HFFc6 (cell line): ENCODE results near the gene HBQ1. TPM values are rescaled to one million over a fixed set of nuclear protein-coding genes. Genes with fewer than 3 reads are reported as not detected.
"Not testable (repeated sequence)": the region's sequence is repeated elsewhere in the genome, so short reads cannot be mapped to it uniquely, and the experiment has no call there.

ENCODE experiments used
- DNase-seq: peaks from one replicate; pipeline ENCODE4 v3.0.0-alpha.2; 2018
- H3K27ac Mint-ChIP-seq: 2 replicates; pipeline ENCODE4 v1.8.0; 2020; ENCODE audit warnings: mild to moderate bottlenecking, mixed read lengths
- H3K27me3 Mint-ChIP-seq: 2 replicates; pipeline ENCODE4 v1.8.0; 2021; ENCODE audit warnings: mild to moderate bottlenecking, moderate library complexity, mixed read lengths; ENCODE audit not compliant: insufficient read depth
- H3K36me3 Mint-ChIP-seq: 2 replicates; pipeline ENCODE4 v1.8.0; 2021; ENCODE audit warnings: low read depth, mixed read lengths
- H3K4me1 Mint-ChIP-seq: 2 replicates; pipeline ENCODE4 v1.8.0; 2020; ENCODE audit warnings: low read depth, mixed read lengths
- H3K4me3 Mint-ChIP-seq: 2 replicates; pipeline ENCODE4 v1.8.0; 2020; ENCODE audit warnings: mild to moderate bottlenecking, moderate library complexity, mixed read lengths
- H3K9me3 Mint-ChIP-seq: 2 replicates; pipeline ENCODE4 v1.8.0; 2020; ENCODE audit warnings: mild to moderate bottlenecking, mixed read lengths
- total RNA-seq, 6 experiments: library from RNA; stranded (reverse); fragmentation: NEBNext Ultra II Directional; extraction: Animal tissue kit (Norgen Biotek cat#: 25700); gene quantifications; 2 replicates in 1 of 6; 3 replicates in 5 of 6; pipeline ENCODE4 v1.2.3, GENCODE V29; 2021
- TF ChIP-seq, protein P1 (sequence below): fragments of 200-600 bp; sonication (generic); IDR thresholded peaks from 2 replicates; pipeline ENCODE4 v1.5.0; 2021; ENCODE audit warnings: antibody characterized with exemption, mild to moderate bottlenecking

The HBQ1 gene
- total RNA-seq, 6 experiments from 2014 or later, result 0.47 TPM; not detected in 5

DNA sequence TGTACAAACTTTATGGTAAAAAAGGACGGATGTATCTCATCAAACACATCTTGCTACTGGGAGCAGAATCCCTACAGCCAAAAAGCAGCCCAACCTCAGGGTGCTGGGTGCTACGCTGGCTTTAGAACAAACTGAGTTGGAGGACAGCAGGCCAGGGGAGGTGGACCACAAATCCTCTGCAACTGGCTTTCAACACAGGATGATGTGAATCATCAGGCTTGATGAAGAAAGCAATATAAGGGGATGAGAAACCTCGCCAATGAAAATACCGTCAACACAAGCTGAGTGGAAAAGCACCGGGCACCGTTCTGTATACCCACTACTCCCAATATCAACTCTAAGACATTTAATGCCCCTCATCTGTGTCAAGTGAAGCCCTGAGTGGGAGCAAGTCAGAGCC, 14.3 kb downstream of the HBQ1 start:
- TF ChIP-seq, protein P1, sequence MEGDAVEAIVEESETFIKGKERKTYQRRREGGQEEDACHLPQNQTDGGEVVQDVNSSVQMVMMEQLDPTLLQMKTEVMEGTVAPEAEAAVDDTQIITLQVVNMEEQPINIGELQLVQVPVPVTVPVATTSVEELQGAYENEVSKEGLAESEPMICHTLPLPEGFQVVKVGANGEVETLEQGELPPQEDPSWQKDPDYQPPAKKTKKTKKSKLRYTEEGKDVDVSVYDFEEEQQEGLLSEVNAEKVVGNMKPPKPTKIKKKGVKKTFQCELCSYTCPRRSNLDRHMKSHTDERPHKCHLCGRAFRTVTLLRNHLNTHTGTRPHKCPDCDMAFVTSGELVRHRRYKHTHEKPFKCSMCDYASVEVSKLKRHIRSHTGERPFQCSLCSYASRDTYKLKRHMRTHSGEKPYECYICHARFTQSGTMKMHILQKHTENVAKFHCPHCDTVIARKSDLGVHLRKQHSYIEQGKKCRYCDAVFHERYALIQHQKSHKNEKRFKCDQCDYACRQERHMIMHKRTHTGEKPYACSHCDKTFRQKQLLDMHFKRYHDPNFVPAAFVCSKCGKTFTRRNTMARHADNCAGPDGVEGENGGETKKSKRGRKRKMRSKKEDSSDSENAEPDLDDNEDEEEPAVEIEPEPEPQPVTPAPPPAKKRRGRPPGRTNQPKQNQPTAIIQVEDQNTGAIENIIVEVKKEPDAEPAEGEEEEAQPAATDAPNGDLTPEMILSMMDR, result no peak
- no peak for DNase-seq
- Mint-ChIP-seq H3K9me3 (no peaks in the 10 kb centered on the region), H3K36me3 (peaks cover 6% of the 10 kb centered on the region), H3K27ac (no peak overlapping the region; the same call in 1 of the 2 replicates), H3K4me3 (no peak overlapping the region), H3K4me1 (0 out of 2 replicates have a peak, but pooled peaks cover 6% of the 10 kb centered on the region), H3K27me3 (peaks cover 6% of the 10 kb centered on the region)

DNA sequence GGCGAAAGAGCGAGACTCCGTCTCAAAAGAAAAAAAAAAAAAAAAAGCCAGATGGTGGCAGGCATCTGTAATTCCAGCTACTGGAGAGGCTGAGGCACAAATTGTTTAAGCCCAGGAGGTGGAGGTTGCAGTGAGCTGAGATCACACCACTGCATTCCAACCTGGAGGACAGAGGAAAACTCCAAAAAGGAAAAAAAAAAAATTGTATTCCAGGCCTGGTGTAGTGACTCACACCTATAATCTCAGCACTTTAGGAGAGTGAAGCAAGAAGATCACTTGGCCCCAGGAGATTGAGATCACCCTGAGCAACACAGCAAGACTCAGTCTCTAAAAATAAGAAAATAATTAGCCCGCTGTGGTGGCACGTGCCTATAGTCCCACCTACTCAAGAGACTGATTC, 20.1 kb downstream of the HBQ1 start:
- H3K4me1 Mint-ChIP-seq, result peaks cover 7% of the 10 kb centered on the region
- H3K4me3 Mint-ChIP-seq, result no peak overlapping the region
- H3K27ac Mint-ChIP-seq, result peak overlapping the region; percentile 77
- no peaks in the 10 kb centered on the region for H3K9me3 Mint-ChIP-seq
- DNase-seq, result peak; percentile 83
- peaks cover 5% of the 10 kb centered on the region for H3K27me3 Mint-ChIP-seq
- H3K36me3 Mint-ChIP-seq, result peaks cover 12% of the 10 kb centered on the region
- TF ChIP-seq, protein P1, result no peak

DNA sequence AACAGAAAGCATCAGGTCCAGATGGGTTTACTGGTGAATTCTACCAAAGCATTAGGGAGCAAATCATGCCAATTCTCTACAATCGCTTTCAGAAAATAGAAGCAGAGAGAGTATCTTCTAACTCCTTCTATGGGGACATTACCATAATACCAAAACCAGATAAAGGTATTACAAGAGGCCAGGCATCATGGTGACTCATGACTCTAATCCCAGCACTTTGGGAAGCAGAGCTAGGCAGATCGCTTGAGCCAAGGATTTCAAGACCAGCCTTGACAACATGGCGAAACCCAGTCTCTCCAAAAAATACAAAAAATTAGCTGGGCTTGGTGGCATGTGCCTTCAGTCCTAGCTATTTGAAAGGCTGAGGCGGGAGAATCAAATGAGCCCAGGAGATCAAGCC, 23.0 kb downstream of the HBQ1 start:
- TF ChIP-seq, protein P1, result no peak
- Mint-ChIP-seq H3K4me3 (no peak overlapping the region), H3K9me3 (no peaks in the 10 kb centered on the region), H3K4me1 (peaks cover 7% of the 10 kb centered on the region), H3K36me3 (peaks cover 23% of the 10 kb centered on the region), H3K27me3 (peaks cover 1% of the 10 kb centered on the region; the same call in 1 of the 2 replicates), H3K27ac (no peak overlapping the region)
- DNase-seq, result no peak

DNA sequence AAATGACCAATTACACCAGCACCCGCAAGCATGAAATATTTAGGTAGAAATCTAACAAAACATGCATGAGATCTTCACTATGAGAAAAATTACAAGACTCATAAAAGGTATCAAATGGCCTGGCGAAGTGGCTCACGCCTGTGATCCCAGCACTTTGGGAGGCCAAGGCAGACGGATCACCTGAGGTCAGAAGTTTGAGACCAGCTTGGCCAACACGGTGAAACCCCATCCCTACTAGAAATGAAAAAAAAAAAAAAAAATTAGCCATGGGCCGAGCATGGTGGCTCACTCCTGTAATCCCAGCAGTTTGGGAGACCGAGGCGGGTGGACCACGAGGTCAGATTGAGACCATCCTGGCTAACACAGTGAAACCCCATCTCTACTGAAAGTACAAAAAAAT, 23.8 kb downstream of the HBQ1 start:
- H3K4me1 Mint-ChIP-seq, H3K27ac Mint-ChIP-seq, H3K27me3 Mint-ChIP-seq, H3K4me3 Mint-ChIP-seq, DNase-seq, H3K9me3 Mint-ChIP-seq: not testable (repeated sequence)
- H3K36me3 Mint-ChIP-seq, result peaks cover 23% of the 10 kb centered on the region

DNA sequence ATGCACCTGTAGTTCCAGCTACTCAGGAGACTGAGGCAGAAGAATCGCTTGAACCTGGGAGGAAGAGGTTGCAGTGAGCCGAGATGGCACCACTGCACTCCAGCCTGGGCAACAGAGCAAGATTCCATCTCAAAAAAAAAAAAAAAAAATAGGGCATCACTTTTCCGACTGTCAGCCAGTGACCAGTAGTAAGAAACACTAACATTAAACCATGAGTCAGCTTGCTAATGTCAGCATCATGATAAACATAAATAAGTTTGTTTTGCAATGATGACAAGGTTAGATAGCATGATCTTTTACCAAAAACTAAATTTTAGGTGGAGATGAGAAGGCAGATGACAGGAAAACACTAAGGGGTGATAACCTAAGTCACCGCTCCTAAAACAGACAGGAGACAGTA, 29.1 kb downstream of the HBQ1 start:
- not testable (repeated sequence) for H3K27me3 Mint-ChIP-seq, H3K4me3 Mint-ChIP-seq, DNase-seq

DNA sequence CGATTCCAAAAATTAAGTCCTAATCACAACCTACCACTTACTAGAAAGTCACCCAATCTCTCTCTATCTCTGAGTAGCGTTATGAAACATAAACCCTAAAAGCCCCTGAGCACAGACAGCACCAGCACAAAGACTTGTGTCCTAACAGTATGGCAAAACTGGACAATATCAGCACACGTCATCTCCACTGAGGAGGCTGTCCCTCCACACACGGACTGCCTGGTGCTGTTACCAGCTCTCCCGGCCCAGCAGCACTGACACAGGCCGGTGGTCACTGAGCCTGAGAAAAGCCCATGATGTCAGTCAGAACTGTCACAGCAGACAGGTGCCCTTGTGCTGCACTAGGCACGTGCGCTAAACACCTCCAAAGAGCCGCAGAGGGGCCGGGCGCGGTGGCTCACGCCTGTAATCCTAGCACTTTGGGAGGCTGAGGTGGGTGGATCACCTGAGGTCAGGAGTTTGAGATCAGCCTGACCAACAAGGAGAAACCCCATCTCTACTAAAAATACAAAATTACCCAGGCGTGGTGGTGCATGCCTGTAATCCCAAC, 31.4 kb downstream of the HBQ1 start:
- H3K4me3 Mint-ChIP-seq, DNase-seq, H3K27ac Mint-ChIP-seq, H3K27me3 Mint-ChIP-seq, H3K9me3 Mint-ChIP-seq: not testable (repeated sequence)
- Mint-ChIP-seq H3K4me1 (peaks cover 11% of the 10 kb centered on the region), H3K36me3 (peaks cover 11% of the 10 kb centered on the region)

More for the DNA sequence above, 29.1 kb downstream of the HBQ1 start:
- H3K9me3 Mint-ChIP-seq, H3K27ac Mint-ChIP-seq: not testable (repeated sequence)
- Mint-ChIP-seq H3K36me3 (peaks cover 18% of the 10 kb centered on the region), H3K4me1 (peaks cover 11% of the 10 kb centered on the region)

DNA sequence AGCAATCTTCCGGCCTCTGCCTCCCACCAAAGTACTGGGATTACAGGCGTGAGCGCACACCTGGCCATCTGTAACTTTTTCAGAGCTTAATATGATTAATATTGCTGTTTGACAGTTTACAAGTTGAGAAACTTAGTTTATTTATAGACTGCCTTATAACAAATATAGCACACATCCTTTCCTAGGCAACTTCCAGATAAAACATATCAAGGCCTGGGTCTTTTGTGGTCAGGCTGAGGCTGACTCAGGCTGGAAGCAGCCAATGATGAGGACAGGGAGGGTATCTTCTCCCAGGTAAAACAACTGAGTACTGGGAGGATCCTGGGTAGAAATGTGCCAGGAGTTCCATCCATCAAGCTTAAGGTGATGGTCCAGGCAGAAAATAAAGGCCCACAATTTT, 32.7 kb downstream of the HBQ1 start:
- Mint-ChIP-seq H3K9me3 (no peaks in the 10 kb centered on the region), H3K27ac (no peak overlapping the region), H3K27me3 (no peaks in the 10 kb centered on the region; the same call in 1 of the 2 replicates), H3K36me3 (peaks cover 10% of the 10 kb centered on the region; the same call in 1 of the 2 replicates), H3K4me3 (no peak overlapping the region), H3K4me1 (peaks cover 11% of the 10 kb centered on the region)
- DNase-seq, result no peak
- TF ChIP-seq, protein P1, result no peak
